IMR-90 (cell line): ENCODE results near the gene ENOX1. TPM values are rescaled to one million over a fixed set of nuclear protein-coding genes. Genes with fewer than 3 reads are reported as not detected.

ENCODE experiments used
- ATAC-seq: fragments of 200-7000 bp; cut with Tn5 transposase; 2 replicates; pipeline ENCODE4 v1.9.1; 2020; ENCODE audit warnings: low read depth, mild to moderate bottlenecking, moderate library complexity
- BruUV-seq: library from RNA; stranded (reverse); fragments of 400-500 nt; replicated peaks from 2 replicates; lab custom pipeline; 2021; lab: Mats Ljungman, UMichigan
- CTCF ChIA-PET: fragments of 300-600 bp; formaldehyde crosslinking; extraction: SDS; loops from one replicate; lab custom pipeline; 2021; ENCODE audit warnings: antibody characterized with exemption; lab: Yijun Ruan, JAX
- POLR2A ChIA-PET: fragments of 300-600 bp; sonication (Branson Sonifier 250); formaldehyde crosslinking; loops from one replicate; lab custom pipeline; 2022; ENCODE audit warnings: antibody characterized with exemption; ENCODE audit not compliant: unreplicated experiment; lab: Charles Lee
- DNase-seq: peaks from one replicate; pipeline ENCODE4 v3.0.0; 2013
- H2AFZ ChIP-seq: replicated peaks from 2 replicates; pipeline ENCODE3; 2013; ENCODE audit warnings: low read length, mild to moderate bottlenecking; ENCODE audit not compliant: poor library complexity
- H2AK5ac ChIP-seq: 2 replicates; pipeline ENCODE4 v1.6.1; 2013; ENCODE audit warnings: low read depth, low read length, inconsistent platforms
- H2AK9ac ChIP-seq: replicated peaks from 2 replicates; pipeline ENCODE3; 2013; ENCODE audit warnings: mild to moderate bottlenecking, low read depth, low read length, moderate library complexity; ENCODE audit not compliant: poor library complexity
- H2BK120ac ChIP-seq: 2 replicates; pipeline ENCODE4 v1.6.1; 2013; ENCODE audit warnings: low read depth, low read length, inconsistent platforms
- H2BK15ac ChIP-seq: 3 replicates; pipeline ENCODE4 v1.6.1; 2013; ENCODE audit warnings: low read depth, low read length, inconsistent platforms
- H2BK20ac ChIP-seq: 2 replicates; pipeline ENCODE4 v1.6.1; 2013; ENCODE audit warnings: low read depth, mild to moderate bottlenecking, inconsistent platforms, low read length, moderate library complexity
- H2BK5ac ChIP-seq: 2 replicates; pipeline ENCODE4 v1.6.1; 2013; ENCODE audit warnings: mild to moderate bottlenecking, low read depth, low read length, inconsistent platforms; ENCODE audit not compliant: poor library complexity, severe bottlenecking
- H3K14ac ChIP-seq: replicated peaks from 2 replicates; pipeline ENCODE4 v1.6.1; 2013; ENCODE audit warnings: low read depth, low read length, inconsistent platforms
- H3K18ac ChIP-seq: 2 replicates; pipeline ENCODE4 v1.6.1; 2013; ENCODE audit warnings: low read depth, low read length, control low read depth
- H3K23ac ChIP-seq: 2 replicates; pipeline ENCODE4 v1.6.1; 2013; ENCODE audit warnings: low read depth, low read length, inconsistent platforms
- H3K27ac ChIP-seq: 2 replicates; pipeline ENCODE4 v1.5.1; 2013; ENCODE audit warnings: mild to moderate bottlenecking, control low read depth, low read length; ENCODE audit not compliant: insufficient read depth
- H3K27me3 ChIP-seq: 2 replicates; pipeline ENCODE4 v1.6.1; 2013; ENCODE audit warnings: low read length; ENCODE audit not compliant: control insufficient read depth, insufficient read depth
- H3K36me3 ChIP-seq: 2 replicates; pipeline ENCODE4 v1.6.1; 2013; ENCODE audit warnings: low read length, mixed read lengths; ENCODE audit not compliant: control insufficient read depth, insufficient read depth
- H3K4ac ChIP-seq: 2 replicates; pipeline ENCODE4 v1.6.1; 2013; ENCODE audit warnings: low read depth, low read length, inconsistent platforms
- H3K4me1 ChIP-seq: 2 replicates; pipeline ENCODE4 v1.6.1; 2013; ENCODE audit warnings: low read length, mixed read lengths; ENCODE audit not compliant: control insufficient read depth, insufficient read depth
- H3K4me2 ChIP-seq: 2 replicates; pipeline ENCODE4 v1.6.1; 2013; ENCODE audit warnings: low read depth, mild to moderate bottlenecking, control low read depth, low read length, moderate library complexity
- H3K4me3 ChIP-seq: 2 replicates; pipeline ENCODE4 v1.5.1; 2013; ENCODE audit warnings: low read depth, mild to moderate bottlenecking, control low read depth, low read length, moderate library complexity; ENCODE audit not compliant: insufficient read depth
- H3K56ac ChIP-seq: 2 replicates; pipeline ENCODE4 v1.6.1; 2013; ENCODE audit warnings: low read length, inconsistent platforms; ENCODE audit not compliant: insufficient read depth; ENCODE audit errors: extremely low read depth
- H3K79me1 ChIP-seq, 2 experiments: 2 replicates each; pipeline ENCODE4 v1.6.1; 2013; ENCODE audit warnings: low read length in 2 of 2, inconsistent platforms in 1 of 2, low read depth in 1 of 2
- H3K9ac ChIP-seq: 2 replicates; pipeline ENCODE4 v1.6.1; 2013; ENCODE audit warnings: low read depth, low read length, control low read depth
- H3K9me1 ChIP-seq: 2 replicates; pipeline ENCODE4 v1.6.1; 2013; ENCODE audit warnings: low read length, inconsistent platforms; ENCODE audit not compliant: insufficient read depth
- H3K9me3 ChIP-seq: 2 replicates; pipeline ENCODE4 v1.6.1; 2013; ENCODE audit warnings: low read length; ENCODE audit not compliant: control insufficient read depth, insufficient read depth
- H4K20me1 ChIP-seq: 2 replicates; pipeline ENCODE4 v1.6.1; 2013; ENCODE audit warnings: low read length, inconsistent platforms; ENCODE audit not compliant: insufficient read depth
- H4K5ac ChIP-seq: 2 replicates; pipeline ENCODE4 v1.6.1; 2013; ENCODE audit warnings: mild to moderate bottlenecking, low read depth, low read length, control low read depth
- H4K8ac ChIP-seq, 2 experiments: 2 replicates each; pipeline ENCODE4 v1.6.1; 2013; ENCODE audit warnings: low read depth in 2 of 2, low read length in 2 of 2, control low read depth in 1 of 2, inconsistent platforms in 1 of 2
- H4K91ac ChIP-seq: 2 replicates; pipeline ENCODE4 v1.6.1; 2013; ENCODE audit warnings: low read depth, low read length, inconsistent platforms; ENCODE audit not compliant: insufficient read depth
- CEBPB ChIP-seq: IDR thresholded peaks from 2 replicates; pipeline ENCODE4 v1.6.1; 2012; ENCODE audit warnings: low read depth, low read length, improper control_type of control experiment
- RCOR1 ChIP-seq: IDR thresholded peaks from 2 replicates; pipeline ENCODE4 v1.6.1; 2012; ENCODE audit warnings: mild to moderate bottlenecking, low read length, improper control_type of control experiment; ENCODE audit not compliant: insufficient replicate concordance
- RFX5 ChIP-seq: IDR thresholded peaks from 2 replicates; pipeline ENCODE4 v1.8.0; 2012; ENCODE audit warnings: low read depth, mild to moderate bottlenecking, low read length, moderate library complexity
- SMC3 ChIP-seq: fragments of 150-350 bp; IDR thresholded peaks from 2 replicates; pipeline ENCODE4 v1.6.1; 2016; ENCODE audit warnings: low read depth, mild to moderate bottlenecking, antibody characterized with exemption, low read length, moderate library complexity
- WGBS, 2 experiments: methylation state at CpG; one replicate each; pipeline versions ENCODE4 v1.1.5 to v1.1.7; 2013; ENCODE audit warnings: missing lambda C conversion rate in 2 of 2; ENCODE audit not compliant: insufficient read length in 1 of 2; ENCODE audit errors: extremely low coverage in 2 of 2; 5-methylcytosine and 5-hydroxymethylcytosine counted together
- dilution Hi-C: fragments of 300-500 bp; cut with HindIII; formaldehyde crosslinking; loops from one replicate; pipeline ENCODE4 v1.14.3; 2018; ENCODE audit warnings: low sequenced_read_pairs; ENCODE audit not compliant: unreplicated experiment
- in situ Hi-C: fragments of 300-500 bp; cut with MboI; formaldehyde crosslinking; loops from 3 replicates; pipeline ENCODE4 v1.14.3; 2019; ENCODE audit warnings: low sequenced_read_pairs, inconsistent platforms, mixed read lengths
- intact Hi-C: fragments of 100-400 bp; cut with micrococcal nuclease; formaldehyde crosslinking; loops from 2 replicates; pipeline ENCODE4 v1.10.0; 2022
- polyA plus RNA-seq, 3 experiments: library from polyadenylated mRNA; depleted of rRNA; stranded (reverse); fragments of >200 nt; gene quantifications; 2 replicates each; pipeline ENCODE4 v1.2.3, GENCODE V29; 2012; ENCODE audit warnings: low replicate concordance in 1 of 3
- total RNA-seq: library from RNA; depleted of rRNA; stranded (reverse); fragments of >200 nt; gene quantifications from 2 replicates; pipeline ENCODE4 v1.2.3, GENCODE V29; 2012
- TF ChIP-seq, protein P1 (sequence below): fragments of 150-350 bp; IDR thresholded peaks from 2 replicates; pipeline ENCODE4 v1.6.1; 2016; ENCODE audit warnings: low read depth, mild to moderate bottlenecking, low read length, moderate library complexity, borderline replicate concordance

The ENOX1 gene
- total and polyA plus RNA-seq, 2 of the 4 experiments (the other 2 are of a cell fraction), result 0.99 to 1.3 TPM

DNA sequence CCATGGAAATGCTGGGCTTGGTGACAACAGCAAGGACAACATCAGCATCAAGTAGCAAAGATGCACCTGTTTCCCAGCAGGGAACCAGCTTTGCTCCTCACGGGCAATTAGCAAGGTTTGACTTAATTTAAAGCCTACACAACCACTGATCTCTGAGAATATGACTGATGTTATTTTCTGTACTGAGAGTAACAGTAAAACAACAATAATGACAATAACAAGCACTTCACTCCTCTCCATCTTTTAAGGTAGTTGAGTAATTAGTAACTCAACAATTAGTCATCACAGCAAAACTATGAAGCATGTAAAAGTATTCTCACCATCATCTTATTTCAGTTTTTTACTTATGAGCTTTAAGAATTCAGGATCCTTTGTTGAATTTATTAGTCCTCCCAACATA lies 37.3 kb downstream of the ENOX1 start:
- Histone ChIP-seq H4K5ac (no peak overlapping the region), H2AFZ (no peak overlapping the region), H3K27me3 (peaks cover 2% of the 10 kb centered on the region; the same call in 1 of the 2 replicates), H2BK120ac (no peak overlapping the region), H3K4ac (no peak overlapping the region), H4K91ac (no peak overlapping the region), H3K4me1 (no peaks in the 10 kb centered on the region), H4K8ac (no peak overlapping the region), H3K9me3 (no peaks in the 10 kb centered on the region), H2AK5ac (no peak overlapping the region), H2BK20ac (no peak overlapping the region), H3K9ac (no peak overlapping the region), H3K4me3 (no peak overlapping the region), H3K36me3 (no peaks in the 10 kb centered on the region), H3K23ac (no peak overlapping the region), H3K27ac (no peak overlapping the region), H3K79me1 (no peaks in the 10 kb centered on the region), H4K20me1 (no peaks in the 10 kb centered on the region), H3K9me1 (no peaks in the 10 kb centered on the region), H3K18ac (no peak overlapping the region), H2BK15ac (no peak overlapping the region), H3K56ac (no peak overlapping the region), H2BK5ac (no peak overlapping the region), H2AK9ac (no peak overlapping the region), H3K4me2 (no peak overlapping the region), H3K14ac (no peak overlapping the region)
- DNase-seq (no peak), ATAC-seq (no peak)
- dilution Hi-C loops, result no loop called here
- ChIA-PET POLR2A (no interaction called here), CTCF (no interaction called here)
- intact Hi-C loops, result no loop called here
- no TSS peak for BruUV-seq
- no CpG with 5 or more reads among the region's 1 CpG for WGBS, 2 experiments
- in situ Hi-C loops, result no loop called here
- TF ChIP-seq CEBPB (no peak), SMC3 (no peak), RCOR1 (no peak), RFX5 (no peak)
- TF ChIP-seq, protein P1, sequence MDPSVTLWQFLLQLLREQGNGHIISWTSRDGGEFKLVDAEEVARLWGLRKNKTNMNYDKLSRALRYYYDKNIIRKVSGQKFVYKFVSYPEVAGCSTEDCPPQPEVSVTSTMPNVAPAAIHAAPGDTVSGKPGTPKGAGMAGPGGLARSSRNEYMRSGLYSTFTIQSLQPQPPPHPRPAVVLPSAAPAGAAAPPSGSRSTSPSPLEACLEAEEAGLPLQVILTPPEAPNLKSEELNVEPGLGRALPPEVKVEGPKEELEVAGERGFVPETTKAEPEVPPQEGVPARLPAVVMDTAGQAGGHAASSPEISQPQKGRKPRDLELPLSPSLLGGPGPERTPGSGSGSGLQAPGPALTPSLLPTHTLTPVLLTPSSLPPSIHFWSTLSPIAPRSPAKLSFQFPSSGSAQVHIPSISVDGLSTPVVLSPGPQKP, result no peak
